Activated T-helper 1 cell treated with anti-CD3 and anti-CD28 coated beads, Interleukin-2, amount 50 U/mL, for 16 hours (primary cell): ENCODE results near the gene CEND1.

Source experiments
- DNase-seq, 2 donors: peaks; one replicate each; pipeline ENCODE4 v3.0.0-alpha.2; 2020; ENCODE audit warnings: low read depth in 1 of 2, low spot score in 1 of 2

The CEND1 gene

GRCh38 chr11:778976-779954 lies 10.6 kb downstream of the CEND1 start:
- no peak for DNase-seq

- peak; percentile 88 to 93 for DNase-seq
Measured at GRCh38 chr11:777288-778255, 12.3 kb downstream of the CEND1 start, which contains the start of gene GATD1. Gene GATD1, minus strand, starts transcription at chr11:777487. Its CDS starts 25 bp downstream, at chr11:777462.

- DNase-seq, result no peak
Measured at GRCh38 chr11:776561-777287, 13.2 kb downstream of the CEND1 start.

- DNase-seq, result no peak
Measured at GRCh38 chr11:776263-776560, 13.7 kb downstream of the CEND1 start.

- DNase-seq, result no peak
Measured at GRCh38 chr11:774873-775592, 14.9 kb downstream of the CEND1 start.

- no peak for DNase-seq
Measured at GRCh38 chr11:773830-774229, 16.1 kb downstream of the CEND1 start.

- DNase-seq, result no peak
Measured at GRCh38 chr11:773425-773824, 16.5 kb downstream of the CEND1 start.

- DNase-seq, result no peak
Measured at GRCh38 chr11:772429-773390, 17.2 kb downstream of the CEND1 start.

GRCh38 chr11:771617-772204 lies 18.2 kb downstream of the CEND1 start:
- no peak for DNase-seq

- no peak for DNase-seq
Measured at GRCh38 chr11:770642-771616, 19.0 kb downstream of the CEND1 start.

- DNase-seq, result no peak
Measured at GRCh38 chr11:769887-770641, 19.8 kb downstream of the CEND1 start.

GRCh38 chr11:767238-767637 lies 22.7 kb downstream of the CEND1 start:
- DNase-seq, result no peak

GRCh38 chr11:766936-767210 lies 23.0 kb downstream of the CEND1 start:
- no peak for DNase-seq

GRCh38 chr11:766106-766935 lies 23.6 kb downstream of the CEND1 start:
- DNase-seq, result no peak

- no peak for DNase-seq
Measured at GRCh38 chr11:765802-766091, 24.1 kb downstream of the CEND1 start.

GRCh38 chr11:765025-765801 lies 24.7 kb downstream of the CEND1 start:
- DNase-seq, result peak; percentile 32 to 47
